Sigmoid colon (tissue), 7 donors: Measurements from ENCODE around the gene KIF2A. TPM values are rescaled to one million over a fixed set of nuclear protein-coding genes. Genes with fewer than 3 reads are reported as not detected.

Experiments used
- DNase-seq: peaks from one replicate; pipeline ENCODE4 v3.0.0-alpha.2; 2019
- H3K27ac ChIP-seq, 4 donors: fragments of 200-600 bp; sonication (generic); one replicate each; pipeline ENCODE4 v1.5.1; 2016 to 2019; ENCODE audit warnings: mild to moderate bottlenecking in 1 of 4
- H3K27me3 ChIP-seq, 3 donors: fragments of 200-600 bp; sonication (generic); one replicate each; pipeline ENCODE4 v1.5.1; 2019; ENCODE audit warnings: mild to moderate bottlenecking in 1 of 3
- H3K36me3 ChIP-seq, 4 donors: fragments of 200-600 bp; sonication (generic); one replicate each; pipeline ENCODE4 v1.5.1; 2016 to 2019
- H3K4me1 ChIP-seq, 4 donors: fragments of 200-600 bp; sonication (generic); one replicate each; pipeline ENCODE4 v1.5.1; 2017 to 2019
- H3K4me3 ChIP-seq, 4 donors: fragments of 200-600 bp; sonication (generic); one replicate each; pipeline ENCODE4 v1.5.1; 2017 to 2019; ENCODE audit warnings: mild to moderate bottlenecking in 2 of 4, moderate library complexity in 1 of 4
- H3K9me3 ChIP-seq, 4 donors: fragments of 200-600 bp in 3 of 4; sonication (generic) in 3 of 4; one replicate each; pipeline versions ENCODE4 v1.5.1 to v1.6.1; 2013 to 2019
- EP300 ChIP-seq, 4 donors: sonication (generic); formaldehyde crosslinking; IDR thresholded peaks; one replicate each; pipeline ENCODE4 v1.6.1; 2017; ENCODE audit warnings: antibody characterized with exemption in 4 of 4
- POLR2A ChIP-seq, 2 donors: fragments of 450-650 bp; IDR thresholded peaks; one replicate each; pipeline ENCODE4 v1.6.1; 2016; ENCODE audit warnings: antibody characterized with exemption in 2 of 2, mild to moderate bottlenecking in 2 of 2, moderate library complexity in 2 of 2
- POLR2AphosphoS5 ChIP-seq, 4 donors: sonication (generic); formaldehyde crosslinking; IDR thresholded peaks; one replicate each; pipeline ENCODE4 v1.6.1; 2017; ENCODE audit warnings: antibody characterized with exemption in 4 of 4
- WGBS, 2 donors: extraction: QIAGEN DNeasy Blood & Tissue Kit; methylation state at CpG; one replicate each; pipeline ENCODE4 v1.1.7; 2013; 5-methylcytosine and 5-hydroxymethylcytosine counted together
- intact Hi-C: fragments of 100-400 bp; cut with DNase I; formaldehyde crosslinking; loops from one replicate; pipeline ENCODE4 v1.15.1; 2023
- polyA plus RNA-seq, 3 donors: library from polyadenylated mRNA; stranded (reverse); fragments of 200-250 nt; gene quantifications; one replicate each; pipeline ENCODE4 v1.2.3, GENCODE V29; 2013
- total RNA-seq, 4 donors: library from RNA; depleted of rRNA; stranded (reverse); fragments of >200 nt; gene quantifications; one replicate each; pipeline ENCODE4 v1.1.0, GENCODE V29; 2016
- TF ChIP-seq, protein P1 (sequence below), 4 experiments: fragments of 450-650 bp in 3 of 4; fragments of 200-600 bp in 1 of 4; IDR thresholded peaks; one replicate each; pipeline ENCODE4 v1.5.1; 2016 to 2019; ENCODE audit warnings: antibody characterized with exemption in 4 of 4, mild to moderate bottlenecking in 3 of 4, moderate library complexity in 2 of 4
- donor health status: healthy with polysubstance abuse.
- donor health status: Bipolar disorder and iron deficiency.
- donor health status: healthy.

KIF2A gene
- total and polyA plus RNA-seq, 7 donors, result 10.2 to 41.7 (median 29.6) TPM

DNA sequence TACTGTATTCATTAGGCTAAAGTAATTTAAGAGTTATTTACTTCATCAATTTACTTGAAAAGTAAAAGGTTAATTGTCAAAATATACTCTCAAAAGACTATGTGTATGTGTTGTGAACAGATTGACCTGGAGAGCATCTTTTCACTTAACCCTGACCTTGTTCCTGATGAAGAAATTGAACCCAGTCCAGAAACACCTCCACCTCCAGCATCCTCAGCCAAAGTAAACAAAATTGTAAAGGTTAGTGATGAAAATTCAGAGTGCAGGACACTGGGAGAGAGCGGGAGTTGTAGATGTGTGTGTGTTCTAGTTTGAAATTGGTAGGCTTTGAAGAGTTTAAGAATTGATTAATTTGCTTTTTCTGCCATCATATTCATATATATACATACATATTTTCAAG lies 41.9 kb downstream of the KIF2A start:
- H3K4me3 ChIP-seq, result no peak overlapping the region
- H3K27me3 ChIP-seq, result no peaks in the 10 kb centered on the region
- 86 to 95% methylated on average over 1 of the region's 1 CpG for WGBS, 2 donors
- DNase-seq, result no peak
- no peaks in the 10 kb centered on the region for H3K4me1 ChIP-seq
- TF ChIP-seq, protein P1, sequence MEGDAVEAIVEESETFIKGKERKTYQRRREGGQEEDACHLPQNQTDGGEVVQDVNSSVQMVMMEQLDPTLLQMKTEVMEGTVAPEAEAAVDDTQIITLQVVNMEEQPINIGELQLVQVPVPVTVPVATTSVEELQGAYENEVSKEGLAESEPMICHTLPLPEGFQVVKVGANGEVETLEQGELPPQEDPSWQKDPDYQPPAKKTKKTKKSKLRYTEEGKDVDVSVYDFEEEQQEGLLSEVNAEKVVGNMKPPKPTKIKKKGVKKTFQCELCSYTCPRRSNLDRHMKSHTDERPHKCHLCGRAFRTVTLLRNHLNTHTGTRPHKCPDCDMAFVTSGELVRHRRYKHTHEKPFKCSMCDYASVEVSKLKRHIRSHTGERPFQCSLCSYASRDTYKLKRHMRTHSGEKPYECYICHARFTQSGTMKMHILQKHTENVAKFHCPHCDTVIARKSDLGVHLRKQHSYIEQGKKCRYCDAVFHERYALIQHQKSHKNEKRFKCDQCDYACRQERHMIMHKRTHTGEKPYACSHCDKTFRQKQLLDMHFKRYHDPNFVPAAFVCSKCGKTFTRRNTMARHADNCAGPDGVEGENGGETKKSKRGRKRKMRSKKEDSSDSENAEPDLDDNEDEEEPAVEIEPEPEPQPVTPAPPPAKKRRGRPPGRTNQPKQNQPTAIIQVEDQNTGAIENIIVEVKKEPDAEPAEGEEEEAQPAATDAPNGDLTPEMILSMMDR (IDR thresholded peaks at IDR 0.05), result no peak
- TF ChIP-seq POLR2A (IDR thresholded peaks at IDR 0.05) (no peak), EP300 (IDR thresholded peaks at IDR 0.05) (no peak), POLR2AphosphoS5 (IDR thresholded peaks at IDR 0.05) (no peak)
- H3K36me3 ChIP-seq, result peaks cover 0 to 51% (median 3%) of the 10 kb centered on the region in 4 donors
- H3K27ac ChIP-seq, result no peak overlapping the region
- no peaks in the 10 kb centered on the region for H3K9me3 ChIP-seq
- intact Hi-C loops, result no loop called here

DNA sequence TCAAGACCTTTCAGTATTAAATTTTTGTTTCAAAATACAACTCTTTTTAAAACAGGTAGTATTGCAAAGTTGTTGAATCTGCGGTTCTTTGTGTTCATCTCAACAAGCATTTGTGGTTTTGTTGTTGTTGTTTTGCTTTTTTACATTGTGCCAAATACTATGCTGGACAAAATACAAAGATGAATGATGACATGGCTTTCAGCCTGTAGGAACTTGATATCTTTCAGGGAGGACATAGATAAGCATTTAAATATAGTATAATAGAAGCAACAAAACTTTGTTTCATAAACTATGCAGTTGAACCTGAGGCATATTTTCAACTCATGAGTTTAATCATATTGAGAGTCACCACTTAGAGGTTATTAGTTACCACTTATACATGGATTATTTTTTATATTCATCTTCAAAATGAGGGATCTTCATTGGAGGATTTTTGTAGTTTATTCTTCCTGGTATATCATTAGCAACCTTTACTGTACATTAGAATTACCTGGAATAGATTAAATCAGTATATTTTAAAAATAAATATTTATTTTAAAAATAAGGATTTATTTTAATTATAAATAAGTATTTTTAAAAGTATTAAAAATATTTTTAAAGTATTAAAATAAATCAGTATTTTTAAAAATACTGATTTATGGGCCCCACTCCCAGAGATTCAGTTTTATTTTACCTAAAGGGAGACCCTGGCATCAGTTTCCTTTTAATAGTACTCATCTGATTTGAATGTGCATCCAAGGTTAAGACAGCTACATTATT lies 42.9 kb downstream of the KIF2A start:
- Histone ChIP-seq H3K36me3 (peaks cover 0 to 56% (median 3%) of the 10 kb centered on the region in 4 donors), H3K27ac (no peak overlapping the region), H3K9me3 (no peaks in the 10 kb centered on the region), H3K4me1 (no peaks in the 10 kb centered on the region), H3K27me3 (no peaks in the 10 kb centered on the region), H3K4me3 (no peak overlapping the region)
- intact Hi-C loops, result no loop called here
- no peak for TF ChIP-seq POLR2A (IDR thresholded peaks at IDR 0.05)
- no peak for TF ChIP-seq POLR2AphosphoS5 (IDR thresholded peaks at IDR 0.05)
- TF ChIP-seq, protein P1 (IDR thresholded peaks at IDR 0.05), result no peak
- TF ChIP-seq EP300 (IDR thresholded peaks at IDR 0.05), result no peak
- 95 to 96% methylated on average over 1 of the region's 1 CpG for WGBS, 2 donors
- DNase-seq, result no peak

DNA sequence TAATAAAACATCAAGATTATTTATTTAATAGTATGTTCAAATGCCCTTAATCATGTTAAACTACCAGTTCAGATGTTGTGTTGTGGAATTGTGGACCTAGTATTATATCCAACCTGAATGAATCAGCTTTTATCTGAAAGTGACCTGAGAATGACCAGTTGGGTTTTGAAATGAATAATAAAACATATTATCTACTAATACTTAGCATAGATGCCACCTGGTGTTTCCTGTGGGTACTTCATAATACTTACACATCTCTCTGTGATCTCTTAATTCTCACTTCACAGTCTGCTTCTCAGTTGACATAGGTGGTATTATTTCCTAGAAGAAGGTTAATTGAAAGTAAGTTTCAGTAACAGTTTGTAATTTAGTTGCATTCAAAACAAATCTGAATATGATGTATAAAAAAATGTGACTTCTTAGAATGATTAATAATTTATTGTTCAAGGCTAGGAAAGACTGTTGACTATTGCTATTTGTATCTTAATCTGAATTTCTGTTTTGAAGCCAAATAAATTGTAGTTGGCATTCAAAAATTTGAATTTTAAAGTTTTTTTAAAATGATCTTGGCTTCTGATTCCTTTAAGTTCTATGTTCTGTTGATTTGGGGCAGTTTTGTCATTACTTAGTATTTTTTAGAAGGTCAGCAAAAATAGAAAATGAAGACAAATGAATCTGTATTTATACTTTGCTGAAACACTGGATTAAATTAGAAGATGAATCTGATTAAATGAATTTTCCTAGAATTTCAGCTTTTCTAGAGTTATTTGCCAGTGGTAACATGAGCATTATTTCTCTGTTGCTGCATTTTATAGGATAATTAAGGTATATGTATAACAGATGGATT lies 48.2 kb downstream of the KIF2A start:
- intact Hi-C loops, result loop anchor here (5.0 kb wide), 2 partner anchors 47 to 132 kb away; partner anchors contain the start of gene KIF2A
- no peak for DNase-seq
- no peak overlapping the region for H3K4me3 ChIP-seq
- no peaks in the 10 kb centered on the region for H3K27me3 ChIP-seq
- no peaks in the 10 kb centered on the region for H3K4me1 ChIP-seq
- peaks cover 0 to 70% (median 3%) of the 10 kb centered on the region in 4 donors for H3K36me3 ChIP-seq
- H3K9me3 ChIP-seq, result no peaks in the 10 kb centered on the region
- no peak overlapping the region for H3K27ac ChIP-seq
- TF ChIP-seq, protein P1 (IDR thresholded peaks at IDR 0.05), result peak; percentile 10 to 64 (median 56)
- TF ChIP-seq EP300 (IDR thresholded peaks at IDR 0.05) (no peak), POLR2AphosphoS5 (IDR thresholded peaks at IDR 0.05) (no peak), POLR2A (IDR thresholded peaks at IDR 0.05) (no peak)

DNA sequence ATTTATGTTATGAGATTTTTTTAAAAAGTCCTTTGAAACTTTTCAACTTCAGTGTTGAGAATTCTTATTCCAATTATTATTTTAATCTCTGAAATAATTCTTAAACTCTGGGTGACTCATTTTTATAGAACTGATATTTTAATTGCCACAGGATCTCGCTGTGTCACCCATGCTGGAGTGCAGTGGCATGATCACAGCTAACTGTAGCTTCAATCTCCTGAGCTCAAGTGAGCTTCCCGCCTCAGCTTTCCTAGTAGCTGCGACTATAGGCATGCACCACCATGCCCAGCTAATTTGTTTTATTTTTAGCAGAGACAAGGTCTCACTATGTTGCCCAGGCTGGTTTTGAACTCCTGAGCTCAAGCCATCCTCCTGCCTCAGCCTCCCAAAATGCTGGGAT lies 56.7 kb downstream of the KIF2A start:
- H3K9me3 ChIP-seq, result no peaks in the 10 kb centered on the region
- H3K4me1 ChIP-seq, result no peaks in the 10 kb centered on the region
- no peaks in the 10 kb centered on the region for H3K27me3 ChIP-seq
- WGBS, 2 donors, result 98 to 99% methylated on average over 3 of the region's 3 CpGs
- peaks cover 0 to 79% (median 7%) of the 10 kb centered on the region in 4 donors for H3K36me3 ChIP-seq
- no peak for TF ChIP-seq POLR2AphosphoS5 (IDR thresholded peaks at IDR 0.05)
- DNase-seq, result no peak
- H3K4me3 ChIP-seq, result no peak overlapping the region
- H3K27ac ChIP-seq, result no peak overlapping the region
- intact Hi-C loops, result no loop called here

DNA sequence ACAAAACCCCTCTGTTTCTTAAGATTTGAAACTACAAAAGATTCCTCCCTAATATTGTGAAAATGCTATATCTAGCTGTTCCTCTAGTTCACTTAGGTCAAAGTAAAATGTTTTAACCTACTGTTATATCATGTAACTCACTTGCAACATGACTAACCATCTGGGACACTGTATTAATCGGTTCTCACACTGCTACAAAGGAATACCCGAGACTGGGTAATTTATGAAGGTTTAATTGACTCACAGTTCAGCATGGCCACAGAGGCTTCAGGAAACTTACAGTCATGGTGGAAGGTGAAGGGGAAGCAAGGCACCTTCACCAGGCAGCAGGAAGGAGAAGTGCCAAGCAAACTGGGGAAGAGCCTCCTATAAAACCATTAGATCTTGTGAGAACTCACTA lies 63.0 kb downstream of the KIF2A start:
- no peaks in the 10 kb centered on the region for H3K4me1 ChIP-seq
- WGBS, 2 donors, result 92 to 94% methylated on average over 2 of the region's 2 CpGs
- no peak overlapping the region for H3K27ac ChIP-seq
- H3K27me3 ChIP-seq, result no peaks in the 10 kb centered on the region
- H3K9me3 ChIP-seq, result no peaks in the 10 kb centered on the region
- TF ChIP-seq EP300 (IDR thresholded peaks at IDR 0.05) (no peak), POLR2AphosphoS5 (IDR thresholded peaks at IDR 0.05) (no peak), POLR2A (IDR thresholded peaks at IDR 0.05) (no peak)
- TF ChIP-seq, protein P1 (IDR thresholded peaks at IDR 0.05), result no peak
- H3K36me3 ChIP-seq, result peaks cover 0 to 65% (median 5%) of the 10 kb centered on the region in 4 donors
- no peak overlapping the region for H3K4me3 ChIP-seq
- intact Hi-C loops, result no loop called here
- DNase-seq, result no peak
